Measurements from ENCODE around the gene FRMD1. TPM values are rescaled to one million over a fixed set of nuclear protein-coding genes. Genes with fewer than 3 reads are reported as not detected.

FRMD1 gene
- total RNA-seq, 2 experiments from 2014 or later: not detected

DNA sequence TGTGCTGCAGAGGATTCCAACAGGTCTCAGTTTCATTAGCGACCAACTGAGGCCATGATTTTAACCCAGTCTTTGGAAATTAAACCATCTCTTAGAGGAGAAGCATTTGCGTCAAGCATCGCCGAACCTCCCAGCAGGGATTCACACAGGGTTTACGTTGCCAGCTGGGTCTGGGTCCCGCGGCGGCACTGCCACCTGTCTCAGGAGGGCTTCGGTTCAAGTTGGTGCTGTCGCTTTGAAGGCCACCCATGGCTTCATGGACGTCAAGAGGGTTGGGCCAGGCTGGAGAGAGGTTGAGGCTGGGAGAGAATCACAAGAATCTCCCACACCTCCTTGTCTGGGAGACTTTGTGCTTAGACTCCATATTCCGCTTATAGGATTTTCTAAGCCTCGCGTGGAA, 43.0 kb upstream of the FRMD1 start:
- POLR2A ChIA-PET: no interaction called here

GRCh38 chr6:168121303-168121665, 42.3 kb upstream of the FRMD1 start:
- Mint-ChIP-seq H3K9me3 (peaks cover 3% of the 10 kb centered on the region), H3K36me3 (ENCODE audit: low read depth) (no peaks in the 10 kb centered on the region), H3K4me1 (ENCODE audit: low read depth) (no peaks in the 10 kb centered on the region), H3K4me3 (no peak overlapping the region), H3K27ac (no peak overlapping the region), H3K27me3 (no peaks in the 10 kb centered on the region)
- intact Hi-C loops (cut with DNase I, micrococcal nuclease): no loop called here
- Histone ChIP-seq H3K4me3 (ENCODE audit: low read length) (no peak overlapping the region), H3K27me3 (ENCODE audit: control insufficient read depth in 1 of 2, insufficient read depth in 2 of 2, low read length in 2 of 2) (no peaks in the 10 kb centered on the region), H3K36me3 (ENCODE audit: insufficient read depth, low read length) (no peaks in the 10 kb centered on the region), H3K4me1 (ENCODE audit: insufficient read depth, low read length) (no peaks in the 10 kb centered on the region), H3K9me3 (ENCODE audit: control insufficient read depth in 1 of 2, insufficient read depth in 1 of 2, low read length in 2 of 2) (peaks cover 0 to 38% of the 10 kb centered on the region in 2 experiments), H3K27ac (ENCODE audit: low read depth in 1 of 2, low read length in 2 of 2) (no peak overlapping the region)
- POLR2A ChIA-PET: no interaction called here
- ATAC-seq (ENCODE audit: poor library complexity): no peak
- TF ChIP-seq, protein P1, sequence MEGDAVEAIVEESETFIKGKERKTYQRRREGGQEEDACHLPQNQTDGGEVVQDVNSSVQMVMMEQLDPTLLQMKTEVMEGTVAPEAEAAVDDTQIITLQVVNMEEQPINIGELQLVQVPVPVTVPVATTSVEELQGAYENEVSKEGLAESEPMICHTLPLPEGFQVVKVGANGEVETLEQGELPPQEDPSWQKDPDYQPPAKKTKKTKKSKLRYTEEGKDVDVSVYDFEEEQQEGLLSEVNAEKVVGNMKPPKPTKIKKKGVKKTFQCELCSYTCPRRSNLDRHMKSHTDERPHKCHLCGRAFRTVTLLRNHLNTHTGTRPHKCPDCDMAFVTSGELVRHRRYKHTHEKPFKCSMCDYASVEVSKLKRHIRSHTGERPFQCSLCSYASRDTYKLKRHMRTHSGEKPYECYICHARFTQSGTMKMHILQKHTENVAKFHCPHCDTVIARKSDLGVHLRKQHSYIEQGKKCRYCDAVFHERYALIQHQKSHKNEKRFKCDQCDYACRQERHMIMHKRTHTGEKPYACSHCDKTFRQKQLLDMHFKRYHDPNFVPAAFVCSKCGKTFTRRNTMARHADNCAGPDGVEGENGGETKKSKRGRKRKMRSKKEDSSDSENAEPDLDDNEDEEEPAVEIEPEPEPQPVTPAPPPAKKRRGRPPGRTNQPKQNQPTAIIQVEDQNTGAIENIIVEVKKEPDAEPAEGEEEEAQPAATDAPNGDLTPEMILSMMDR (IDR thresholded peaks at IDR 0.05): no peak
- DNase-seq: peak in 1 of 14 experiments; percentile 19
- CTCF ChIA-PET: no interaction called here

More for the DNA sequence above, 43.0 kb upstream of the FRMD1 start:
- no peaks in the 10 kb centered on the region for H3K4me1 ChIP-seq (ENCODE audit: insufficient read depth, low read length)
- H3K4me3 Mint-ChIP-seq: no peak overlapping the region
- ATAC-seq (ENCODE audit: poor library complexity) (no peak), DNase-seq (peak in 1 of 14 experiments; percentile 30)
- TF ChIP-seq, protein P1 (IDR thresholded peaks at IDR 0.05): no peak
- H3K4me3 ChIP-seq (ENCODE audit: low read length): no peak overlapping the region
- no peaks in the 10 kb centered on the region for H3K36me3 Mint-ChIP-seq (ENCODE audit: low read depth)
- H3K9me3 Mint-ChIP-seq: peaks cover 3% of the 10 kb centered on the region
- intact Hi-C loops (cut with DNase I, micrococcal nuclease): no loop called here
- peaks cover 0 to 30% of the 10 kb centered on the region in 2 experiments for H3K9me3 ChIP-seq (ENCODE audit: control insufficient read depth in 1 of 2, insufficient read depth in 1 of 2, low read length in 2 of 2)
- no peaks in the 10 kb centered on the region for H3K36me3 ChIP-seq (ENCODE audit: insufficient read depth, low read length)
- H3K4me1 Mint-ChIP-seq (ENCODE audit: low read depth): no peaks in the 10 kb centered on the region
- no peak overlapping the region for H3K27ac ChIP-seq (ENCODE audit: low read depth in 1 of 2, low read length in 2 of 2)
- H3K27ac Mint-ChIP-seq: no peak overlapping the region
- CTCF ChIA-PET: no interaction called here
- H3K27me3 ChIP-seq (ENCODE audit: control insufficient read depth in 1 of 2, insufficient read depth in 2 of 2, low read length in 2 of 2): no peaks in the 10 kb centered on the region
- no peaks in the 10 kb centered on the region for H3K27me3 Mint-ChIP-seq

DNA sequence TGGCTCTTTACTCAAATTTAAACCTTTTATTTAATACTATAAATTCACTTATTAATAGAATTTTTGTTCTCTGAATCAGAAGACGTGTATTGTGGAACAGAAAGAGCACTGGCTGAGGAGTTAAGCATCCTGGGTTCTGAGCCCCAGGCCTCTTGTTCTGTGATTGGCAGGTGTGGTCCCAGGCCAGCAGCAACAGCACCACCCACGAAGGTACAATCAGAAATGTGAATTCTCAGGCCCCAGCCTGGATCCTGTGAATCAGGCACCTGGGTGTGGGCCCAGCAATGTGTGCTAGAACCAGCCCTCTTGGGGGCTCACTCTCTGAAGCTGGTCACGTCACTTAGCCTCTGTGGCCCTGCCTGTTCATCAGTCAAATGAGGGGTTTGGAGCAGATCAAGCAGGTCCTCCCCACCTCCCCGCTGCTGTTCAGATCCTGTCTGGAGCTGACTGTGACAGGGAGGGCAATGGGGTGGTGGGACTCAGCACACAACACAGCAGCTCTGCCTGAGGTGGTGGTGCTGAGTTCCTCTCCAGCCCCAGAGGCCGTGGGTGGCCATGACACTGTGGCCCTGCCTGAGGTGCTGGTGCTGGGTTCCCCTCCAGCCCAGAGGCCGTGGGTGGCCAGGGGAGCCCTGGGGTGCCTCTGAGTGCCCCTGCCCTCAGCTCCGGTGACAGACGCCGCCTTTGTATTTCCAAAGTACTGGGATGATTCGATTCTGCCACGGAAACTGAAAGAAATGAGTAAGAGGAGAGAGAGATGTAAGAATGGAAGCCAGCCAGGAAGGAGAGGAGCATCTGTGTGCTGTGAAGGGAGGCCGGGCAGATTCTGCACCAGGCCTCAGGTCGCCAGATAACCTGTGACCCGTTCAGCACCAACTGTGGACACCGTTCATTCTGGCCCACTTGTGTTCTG, 41.6 kb upstream of the FRMD1 start:
- Mint-ChIP-seq H3K36me3 (ENCODE audit: low read depth) (no peaks in the 10 kb centered on the region), H3K9me3 (peaks cover 3% of the 10 kb centered on the region), H3K27me3 (no peaks in the 10 kb centered on the region), H3K4me1 (ENCODE audit: low read depth) (no peaks in the 10 kb centered on the region), H3K27ac (no peak overlapping the region), H3K4me3 (no peak overlapping the region)
- Histone ChIP-seq H3K36me3 (ENCODE audit: insufficient read depth, low read length) (no peaks in the 10 kb centered on the region), H3K4me1 (ENCODE audit: insufficient read depth, low read length) (no peaks in the 10 kb centered on the region), H3K9me3 (ENCODE audit: control insufficient read depth in 1 of 2, insufficient read depth in 1 of 2, low read length in 2 of 2) (peaks cover 0 to 41% of the 10 kb centered on the region in 2 experiments), H3K27ac (ENCODE audit: low read depth in 1 of 2, low read length in 2 of 2) (no peak overlapping the region), H3K4me3 (ENCODE audit: low read length) (no peak overlapping the region), H3K27me3 (ENCODE audit: control insufficient read depth in 1 of 2, insufficient read depth in 2 of 2, low read length in 2 of 2) (no peaks in the 10 kb centered on the region)
- TF ChIP-seq, protein P1 (IDR thresholded peaks at IDR 0.05): no peak
- CTCF ChIA-PET: no interaction called here
- DNase-seq (peak in 1 of 14 experiments; percentile 16), ATAC-seq (ENCODE audit: poor library complexity) (no peak)
- POLR2A ChIA-PET: no interaction called here
- intact Hi-C loops (cut with DNase I, micrococcal nuclease): no loop called here

Data from CD4-positive, alpha-beta T cell (primary cell).